Central memory CD4-positive, alpha-beta T cell (primary cell): ENCODE results near the gene DAND5.
"Not testable (repeated sequence)": the region's sequence is repeated elsewhere in the genome, so short reads cannot be mapped to it uniquely, and the experiment has no call there.

ENCODE experiments used
- DNase-seq: peaks from one replicate; pipeline ENCODE4 v3.0.0; 2022

DAND5 gene

GRCh38 chr19:12946092-12946721 lies 23.2 kb upstream of the DAND5 start:
- peak; percentile 27 for DNase-seq

- DNase-seq: no peak
These were observed 22.5 kb upstream of the DAND5 start for GRCh38 chr19:12946731-12947496.

- DNase-seq: no peak
These were observed 21.4 kb upstream of the DAND5 start for GRCh38 chr19:12947702-12948611.

- DNase-seq: no peak
These were observed 20.6 kb upstream of the DAND5 start for GRCh38 chr19:12948612-12949362.

GRCh38 chr19:12949363-12950283 lies 19.8 kb upstream of the DAND5 start:
- DNase-seq: no peak

DNA sequence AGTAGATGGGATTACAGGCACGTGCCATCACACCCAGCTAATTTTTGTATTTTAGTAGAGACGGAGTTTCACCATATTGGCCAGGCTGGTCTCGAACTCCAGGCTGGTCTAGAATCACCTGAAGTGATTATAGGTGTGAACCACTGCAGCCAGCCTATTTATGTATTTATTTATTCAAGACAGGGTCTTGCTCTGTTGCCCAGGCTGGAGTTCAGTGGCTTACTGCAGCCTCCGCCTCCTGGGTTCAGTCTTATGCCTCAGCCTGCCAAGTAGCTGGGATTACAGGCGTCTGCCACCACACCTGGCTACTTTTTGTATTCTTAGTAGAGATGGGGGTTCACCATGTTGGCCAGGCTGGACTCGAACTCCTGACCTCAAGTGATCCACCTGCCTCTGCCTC lies 17.3 kb upstream of the DAND5 start:
- not testable (repeated sequence) for DNase-seq

GRCh38 chr19:12952488-12953137 lies 16.8 kb upstream of the DAND5 start:
- DNase-seq: no peak

GRCh38 chr19:12953138-12953798 lies 16.1 kb upstream of the DAND5 start:
- DNase-seq: no peak

GRCh38 chr19:12953799-12954611 lies 15.4 kb upstream of the DAND5 start:
- DNase-seq: no peak

DNA sequence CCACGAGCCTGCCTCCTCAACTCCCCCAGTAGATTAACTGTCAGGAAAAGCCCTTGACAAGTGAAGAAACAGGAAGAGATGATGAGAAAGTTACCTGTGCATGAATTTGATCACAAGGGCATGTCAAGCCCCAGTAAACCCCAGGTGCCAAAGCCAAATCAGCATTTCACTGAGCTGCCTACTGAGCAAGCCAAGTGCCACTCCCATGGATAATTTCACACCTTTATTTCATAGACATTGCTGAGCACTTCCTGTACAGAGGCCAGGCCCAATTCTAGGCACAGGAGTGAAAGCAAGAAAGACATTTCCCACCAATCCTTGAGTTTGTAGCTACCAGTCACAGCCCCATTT lies 14.8 kb upstream of the DAND5 start:
- no peak for DNase-seq

GRCh38 chr19:12955575-12955974 lies 13.8 kb upstream of the DAND5 start:
- DNase-seq: not testable (repeated sequence)

DNA sequence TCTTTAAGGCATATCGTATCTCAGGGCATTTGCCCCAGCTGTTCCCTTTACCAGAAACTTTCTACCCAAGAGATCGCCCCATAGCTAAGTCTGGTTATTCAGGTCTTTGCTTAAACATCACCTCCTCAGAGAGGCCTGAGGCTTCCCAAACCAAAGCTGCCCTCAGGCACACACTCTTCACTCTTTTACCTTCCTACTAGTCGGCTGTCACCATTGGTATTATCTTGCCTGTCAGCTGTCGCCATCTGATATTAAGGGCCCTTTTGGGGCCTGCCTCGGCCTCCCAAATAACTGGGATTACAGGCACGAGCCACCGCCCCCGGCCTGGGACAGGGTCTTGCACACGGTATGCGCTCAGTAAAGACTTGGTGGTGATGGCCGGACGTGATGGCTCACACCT lies 13.4 kb upstream of the DAND5 start:
- DNase-seq: no peak

GRCh38 chr19:12956446-12957388 lies 12.7 kb upstream of the DAND5 start, which contains the start of gene GADD45GIP1:
TSS of gene GADD45GIP1 (minus strand) at chr19:12957223. CDS start at chr19:12957212, 11 bp downstream.
- DNase-seq: peak; percentile 75

DNA sequence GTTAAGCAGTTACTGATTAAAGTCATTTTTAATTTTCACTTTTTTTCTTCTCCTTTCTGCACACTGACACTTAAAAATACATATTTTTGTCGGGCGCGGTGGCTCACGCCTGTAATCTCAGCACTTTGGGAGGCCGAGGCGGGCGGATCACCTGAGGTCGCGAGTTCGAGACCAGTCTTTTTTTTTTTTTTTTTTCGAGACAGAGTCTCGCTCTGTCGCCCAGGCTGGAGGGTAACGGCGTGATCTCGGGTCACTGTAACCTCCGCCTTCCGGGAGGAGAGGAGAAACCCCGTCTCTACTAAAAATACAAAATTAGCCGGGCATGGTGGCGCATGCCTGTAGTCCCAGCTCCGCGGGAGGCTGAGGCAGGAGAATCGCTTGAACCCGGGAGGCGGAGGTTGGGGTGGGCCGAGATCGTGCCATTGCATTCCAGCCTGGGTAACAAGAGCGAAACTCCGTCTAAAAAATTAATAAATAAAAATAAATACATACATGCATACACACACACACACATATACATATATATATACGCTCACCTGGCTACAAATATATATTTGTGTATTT lies 11.9 kb upstream of the DAND5 start:
- not testable (repeated sequence) for DNase-seq

- no peak for DNase-seq
These were observed 9.9 kb upstream of the DAND5 start for GRCh38 chr19:12959481-12959880.

DNA sequence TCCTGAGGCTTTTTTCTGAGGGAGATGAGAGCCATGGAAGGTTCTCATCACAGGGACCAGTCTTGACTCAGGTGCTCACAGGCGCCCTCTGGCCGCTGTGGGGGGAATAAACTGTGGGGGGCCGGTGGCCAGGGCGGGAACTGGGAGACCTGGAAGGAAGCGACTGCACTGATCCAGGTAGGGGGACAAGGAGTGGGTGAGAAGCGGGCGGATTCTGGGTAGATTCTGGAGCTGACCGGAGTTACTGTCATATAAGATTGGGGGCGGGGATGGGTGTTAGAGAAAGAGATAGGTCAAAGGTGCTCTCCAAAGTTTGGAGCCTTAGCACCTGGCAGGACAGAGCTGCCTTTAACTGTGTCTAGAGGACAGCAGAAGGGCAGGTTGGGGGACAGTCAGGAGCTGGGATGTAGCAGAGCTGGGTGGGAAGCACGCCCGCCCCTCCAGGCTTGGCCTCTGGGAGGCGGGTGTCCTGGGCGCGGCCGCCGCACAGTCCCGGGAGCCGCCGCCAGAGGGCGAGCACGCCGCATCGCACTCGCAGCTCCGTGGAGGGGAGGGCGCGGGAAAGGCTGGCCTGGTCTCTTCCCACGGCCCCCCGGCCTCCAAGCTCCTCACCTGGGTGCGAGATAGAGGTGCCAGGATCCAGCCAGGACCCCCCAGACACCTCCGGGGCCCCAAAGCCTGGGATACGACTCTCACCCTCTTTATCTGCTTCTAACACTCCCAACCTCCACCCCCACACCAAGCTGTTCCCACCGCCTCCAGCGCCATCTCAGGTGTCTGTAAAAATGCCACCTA lies 4.2 kb upstream of the DAND5 start:
- DNase-seq: peak; percentile 70

DNA sequence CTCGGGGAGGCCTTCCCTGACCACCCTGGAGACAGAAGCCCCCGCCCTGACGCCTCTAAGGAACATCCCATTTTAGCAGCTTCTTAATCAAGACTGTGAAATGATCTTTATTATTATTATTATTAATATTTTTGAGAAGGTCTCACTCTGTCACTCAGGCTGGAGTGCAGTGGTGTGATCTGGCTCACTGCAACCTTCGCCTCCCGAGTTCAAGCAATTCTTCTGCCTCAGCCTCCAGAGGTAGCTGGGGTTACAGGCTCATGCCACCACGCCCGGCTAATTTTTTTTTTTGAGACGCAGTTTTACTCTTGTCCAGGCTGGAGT lies 3.6 kb upstream of the DAND5 start:
- no peak for DNase-seq
